ENCODE measurements around the gene PAX5.

GRCh38 chr9:37053684-37054362 lies 19.8 kb upstream of the PAX5 start:
- TF ChIP-seq CTCF (IDR thresholded peaks at IDR 0.05) (no peak), USF2 (IDR thresholded peaks at IDR 0.05; ENCODE audit: borderline replicate concordance, low read depth, low read length) (no peak), RFX5 (IDR thresholded peaks at IDR 0.05; ENCODE audit: low read length) (no peak), EZH2phosphoT487 (IDR thresholded peaks at IDR 0.05; ENCODE audit: borderline replicate concordance, low read depth) (no peak), TAF1 (IDR thresholded peaks at IDR 0.05; ENCODE audit: borderline replicate concordance, low read depth, low read length) (no peak), TEAD4 (IDR thresholded peaks at IDR 0.05; ENCODE audit: borderline replicate concordance, insufficient read depth) (no peak), JUND (IDR thresholded peaks at IDR 0.05) (no peak), EP300 (IDR thresholded peaks at IDR 0.05; ENCODE audit: borderline replicate concordance in 1 of 2, low read depth in 1 of 2, low read length in 1 of 2) (no peak), POLR2AphosphoS5 (IDR thresholded peaks at IDR 0.05; ENCODE audit: low read depth, low read length) (no peak)
- TF ChIP-seq, protein P1, sequence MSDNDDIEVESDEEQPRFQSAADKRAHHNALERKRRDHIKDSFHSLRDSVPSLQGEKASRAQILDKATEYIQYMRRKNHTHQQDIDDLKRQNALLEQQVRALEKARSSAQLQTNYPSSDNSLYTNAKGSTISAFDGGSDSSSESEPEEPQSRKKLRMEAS (IDR thresholded peaks at IDR 0.05; ENCODE audit: low read depth): no peak
- TF ChIP-seq, protein P2, sequence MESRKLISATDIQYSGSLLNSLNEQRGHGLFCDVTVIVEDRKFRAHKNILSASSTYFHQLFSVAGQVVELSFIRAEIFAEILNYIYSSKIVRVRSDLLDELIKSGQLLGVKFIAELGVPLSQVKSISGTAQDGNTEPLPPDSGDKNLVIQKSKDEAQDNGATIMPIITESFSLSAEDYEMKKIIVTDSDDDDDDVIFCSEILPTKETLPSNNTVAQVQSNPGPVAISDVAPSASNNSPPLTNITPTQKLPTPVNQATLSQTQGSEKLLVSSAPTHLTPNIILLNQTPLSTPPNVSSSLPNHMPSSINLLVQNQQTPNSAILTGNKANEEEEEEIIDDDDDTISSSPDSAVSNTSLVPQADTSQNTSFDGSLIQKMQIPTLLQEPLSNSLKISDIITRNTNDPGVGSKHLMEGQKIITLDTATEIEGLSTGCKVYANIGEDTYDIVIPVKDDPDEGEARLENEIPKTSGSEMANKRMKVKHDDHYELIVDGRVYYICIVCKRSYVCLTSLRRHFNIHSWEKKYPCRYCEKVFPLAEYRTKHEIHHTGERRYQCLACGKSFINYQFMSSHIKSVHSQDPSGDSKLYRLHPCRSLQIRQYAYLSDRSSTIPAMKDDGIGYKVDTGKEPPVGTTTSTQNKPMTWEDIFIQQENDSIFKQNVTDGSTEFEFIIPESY (IDR thresholded peaks at IDR 0.05; ENCODE audit: borderline replicate concordance, low read depth): no peak
